Thyroid gland (tissue), 4 donors: Measurements from ENCODE around the gene KIDINS220.

Source experiments
- POLR2A ChIP-seq, 2 donors: fragments of 450-650 bp; IDR thresholded peaks; one replicate each; pipeline ENCODE4 v1.6.1; 2017; ENCODE audit warnings: antibody characterized with exemption in 2 of 2, mild to moderate bottlenecking in 2 of 2, moderate library complexity in 1 of 2
- TF ChIP-seq, protein P1 (sequence below), 6 experiments: fragments of 200-600 bp in 3 of 6; fragments of 450-650 bp in 3 of 6; sonication (generic) in 3 of 6; IDR thresholded peaks; one replicate each; pipeline ENCODE4 v1.5.1; 2016 to 2019; ENCODE audit warnings: antibody characterized with exemption in 6 of 6, mild to moderate bottlenecking in 2 of 6, inconsistent platforms in 1 of 6, moderate library complexity in 1 of 6

DNA sequence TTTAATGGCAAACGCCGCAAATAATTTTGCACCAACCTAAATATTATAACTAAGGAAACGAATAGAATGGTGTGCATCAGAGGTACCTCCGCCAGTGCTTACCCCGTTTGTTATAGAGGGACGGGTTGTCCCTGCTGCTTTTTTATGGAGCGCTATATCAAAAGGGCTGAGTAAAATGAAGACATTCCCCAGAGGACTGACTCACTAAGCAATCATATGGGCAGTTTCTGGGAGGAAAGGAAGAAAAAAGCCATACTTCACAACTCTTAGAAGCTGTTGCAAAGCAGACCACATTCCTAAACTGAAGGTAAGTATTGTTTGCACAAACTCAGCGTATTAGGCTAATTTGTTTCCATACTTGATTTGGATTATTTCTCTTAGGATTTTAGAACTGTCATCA is 142.7 kb downstream of the KIDINS220 start:
- TF ChIP-seq, protein P1, sequence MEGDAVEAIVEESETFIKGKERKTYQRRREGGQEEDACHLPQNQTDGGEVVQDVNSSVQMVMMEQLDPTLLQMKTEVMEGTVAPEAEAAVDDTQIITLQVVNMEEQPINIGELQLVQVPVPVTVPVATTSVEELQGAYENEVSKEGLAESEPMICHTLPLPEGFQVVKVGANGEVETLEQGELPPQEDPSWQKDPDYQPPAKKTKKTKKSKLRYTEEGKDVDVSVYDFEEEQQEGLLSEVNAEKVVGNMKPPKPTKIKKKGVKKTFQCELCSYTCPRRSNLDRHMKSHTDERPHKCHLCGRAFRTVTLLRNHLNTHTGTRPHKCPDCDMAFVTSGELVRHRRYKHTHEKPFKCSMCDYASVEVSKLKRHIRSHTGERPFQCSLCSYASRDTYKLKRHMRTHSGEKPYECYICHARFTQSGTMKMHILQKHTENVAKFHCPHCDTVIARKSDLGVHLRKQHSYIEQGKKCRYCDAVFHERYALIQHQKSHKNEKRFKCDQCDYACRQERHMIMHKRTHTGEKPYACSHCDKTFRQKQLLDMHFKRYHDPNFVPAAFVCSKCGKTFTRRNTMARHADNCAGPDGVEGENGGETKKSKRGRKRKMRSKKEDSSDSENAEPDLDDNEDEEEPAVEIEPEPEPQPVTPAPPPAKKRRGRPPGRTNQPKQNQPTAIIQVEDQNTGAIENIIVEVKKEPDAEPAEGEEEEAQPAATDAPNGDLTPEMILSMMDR (IDR thresholded peaks at IDR 0.05), result no peak
- TF ChIP-seq POLR2A (IDR thresholded peaks at IDR 0.05), result no peak
